Stimulated activated CD8-positive, alpha-beta memory T cell treated with anti-CD3 and anti-CD28 coated beads, Interleukin-2, amount 100 ng/mL, for 1 hour (primary cell): ENCODE data around the gene SURF1.
"Not testable (repeated sequence)": the region's sequence is repeated elsewhere in the genome, so short reads cannot be mapped to it uniquely, and the experiment has no call there.

Source experiments
- DNase-seq, 2 donors: peaks; one replicate each; pipeline ENCODE4 v3.0.0-alpha.2; 2020; ENCODE audit warnings: low read depth in 2 of 2

The SURF1 gene

DNA sequence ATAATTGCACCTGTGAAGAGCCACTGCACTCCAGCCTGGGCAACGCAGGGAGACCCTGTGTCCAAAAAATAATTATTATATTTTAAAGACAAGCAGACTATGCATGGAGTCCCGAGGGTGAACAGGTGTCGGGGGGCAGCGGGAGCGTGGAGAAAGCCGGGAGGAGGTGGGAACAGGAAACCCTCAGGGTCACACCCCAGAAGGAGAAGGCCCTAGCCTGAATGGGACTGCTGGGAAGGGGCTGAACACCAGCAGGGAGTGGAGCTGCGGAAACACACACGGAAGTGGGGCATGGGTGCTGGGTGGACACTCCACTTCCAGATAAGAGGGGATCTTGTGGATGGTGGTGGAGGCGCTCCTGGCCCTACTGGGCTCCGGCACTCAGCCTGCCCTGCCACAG is 33.1 kb downstream of the SURF1 start:
- DNase-seq = no peak

- DNase-seq = no peak
These were observed 33.6 kb downstream of the SURF1 start for GRCh38 chr9:133322701-133323100.

- no peak for DNase-seq
These were observed 34.8 kb downstream of the SURF1 start for GRCh38 chr9:133321411-133321935.

DNA sequence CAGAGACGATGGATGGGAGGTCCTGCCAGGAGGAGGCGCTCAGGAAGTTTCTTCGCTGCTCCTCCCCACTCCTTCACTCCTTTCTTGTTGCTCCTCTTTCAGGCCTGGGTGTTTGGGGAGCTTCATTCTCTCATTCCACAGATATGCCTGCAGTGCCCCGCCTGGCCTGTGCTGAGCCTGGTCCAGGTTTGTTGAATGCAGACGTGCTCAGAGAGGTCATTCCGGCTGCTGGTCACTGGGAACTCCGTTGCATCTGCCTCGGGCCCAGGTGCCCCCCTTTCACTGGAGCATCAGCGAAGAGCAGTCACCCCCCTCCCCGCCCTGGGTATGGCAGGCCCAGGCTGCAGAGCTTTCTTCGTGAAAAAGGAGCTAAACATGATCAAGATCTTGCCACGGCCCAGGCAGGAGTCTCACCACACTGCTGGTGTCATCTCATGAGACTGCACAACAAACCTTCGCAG is 35.8 kb downstream of the SURF1 start:
- DNase-seq = no peak

GRCh38 chr9:133317551-133317950 is 38.7 kb downstream of the SURF1 start:
- not testable (repeated sequence) for DNase-seq

DNA sequence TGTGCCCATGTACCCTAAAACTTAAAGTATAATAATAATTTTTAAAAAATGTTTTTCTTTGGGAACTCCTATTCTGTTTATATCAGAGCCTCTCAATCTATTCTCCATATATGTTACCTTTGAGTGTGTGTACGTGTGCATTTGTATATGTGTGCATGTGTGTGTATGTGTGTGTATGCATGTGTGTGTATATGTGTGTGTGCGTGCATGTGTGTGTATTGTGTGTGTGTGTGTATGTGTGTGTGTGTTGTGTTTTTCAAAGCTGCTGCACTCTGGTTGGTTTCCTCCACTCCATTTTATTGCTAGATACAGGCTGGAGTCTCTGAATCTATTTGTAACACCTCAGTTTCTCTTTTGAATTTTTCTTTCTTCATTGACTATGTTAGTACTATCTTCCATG is 40.3 kb downstream of the SURF1 start:
- DNase-seq = no peak

DNA sequence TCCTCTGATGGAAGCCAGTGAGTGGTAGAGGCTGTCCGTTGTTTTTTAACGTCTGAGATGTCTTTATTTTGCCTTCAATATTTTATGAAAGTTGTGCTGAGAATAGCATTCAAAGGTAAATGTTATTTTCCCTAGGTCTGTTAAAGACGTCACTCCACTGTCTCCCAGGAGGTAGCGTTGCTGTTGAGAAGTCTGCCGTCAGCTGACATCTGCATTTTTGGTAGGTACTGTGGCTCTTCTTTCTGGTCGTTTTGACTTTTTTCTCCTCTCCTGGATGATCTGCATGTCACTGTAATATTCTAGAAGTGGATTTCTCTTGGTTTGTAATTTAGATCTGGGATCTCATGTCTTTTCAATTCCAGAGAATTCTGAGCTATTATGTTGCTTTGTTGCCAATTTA is 46.7 kb downstream of the SURF1 start:
- DNase-seq = no peak

DNA sequence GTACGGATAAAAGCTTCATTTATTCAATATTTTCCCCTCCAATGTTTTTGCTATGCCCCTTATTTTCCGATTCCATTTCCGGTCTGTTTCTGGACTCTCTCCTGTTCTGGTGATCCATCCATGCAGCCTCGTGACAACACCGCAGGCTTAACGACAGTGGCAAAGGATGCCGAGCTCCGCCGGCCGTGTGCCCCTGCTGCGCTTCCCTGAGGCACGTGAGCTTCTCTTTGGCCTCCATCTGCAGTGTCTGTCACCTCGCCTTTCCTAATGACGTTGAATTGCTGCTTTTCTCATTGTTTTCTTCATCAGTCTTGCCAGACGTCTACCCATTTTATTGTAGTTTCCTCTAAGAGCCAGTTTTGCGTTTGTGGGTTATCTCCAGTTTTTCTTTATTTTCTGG is 49.0 kb downstream of the SURF1 start:
- DNase-seq = no peak

- no peak for DNase-seq
These were observed 49.8 kb downstream of the SURF1 start for GRCh38 chr9:133306242-133307204.

DNA sequence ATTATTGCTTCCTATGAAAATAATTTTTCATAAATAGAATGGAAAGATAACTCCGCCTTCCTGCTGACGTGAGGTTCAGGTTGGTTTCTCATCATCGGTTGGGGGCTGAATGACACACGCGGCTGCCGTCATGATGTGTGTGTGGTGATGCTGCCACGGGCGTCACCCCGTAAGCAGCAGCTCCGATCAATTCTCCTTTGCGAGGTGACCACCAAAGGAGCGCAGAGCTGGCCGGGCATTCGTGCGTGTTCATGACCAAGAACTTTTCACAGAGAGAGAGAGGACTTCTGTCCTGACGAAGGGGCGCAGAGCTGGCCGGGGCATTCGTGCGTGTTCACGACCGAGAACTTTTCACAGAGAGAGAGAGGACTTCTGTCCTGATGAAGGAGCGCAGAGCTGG is 50.6 kb downstream of the SURF1 start:
- DNase-seq = no peak

DNA sequence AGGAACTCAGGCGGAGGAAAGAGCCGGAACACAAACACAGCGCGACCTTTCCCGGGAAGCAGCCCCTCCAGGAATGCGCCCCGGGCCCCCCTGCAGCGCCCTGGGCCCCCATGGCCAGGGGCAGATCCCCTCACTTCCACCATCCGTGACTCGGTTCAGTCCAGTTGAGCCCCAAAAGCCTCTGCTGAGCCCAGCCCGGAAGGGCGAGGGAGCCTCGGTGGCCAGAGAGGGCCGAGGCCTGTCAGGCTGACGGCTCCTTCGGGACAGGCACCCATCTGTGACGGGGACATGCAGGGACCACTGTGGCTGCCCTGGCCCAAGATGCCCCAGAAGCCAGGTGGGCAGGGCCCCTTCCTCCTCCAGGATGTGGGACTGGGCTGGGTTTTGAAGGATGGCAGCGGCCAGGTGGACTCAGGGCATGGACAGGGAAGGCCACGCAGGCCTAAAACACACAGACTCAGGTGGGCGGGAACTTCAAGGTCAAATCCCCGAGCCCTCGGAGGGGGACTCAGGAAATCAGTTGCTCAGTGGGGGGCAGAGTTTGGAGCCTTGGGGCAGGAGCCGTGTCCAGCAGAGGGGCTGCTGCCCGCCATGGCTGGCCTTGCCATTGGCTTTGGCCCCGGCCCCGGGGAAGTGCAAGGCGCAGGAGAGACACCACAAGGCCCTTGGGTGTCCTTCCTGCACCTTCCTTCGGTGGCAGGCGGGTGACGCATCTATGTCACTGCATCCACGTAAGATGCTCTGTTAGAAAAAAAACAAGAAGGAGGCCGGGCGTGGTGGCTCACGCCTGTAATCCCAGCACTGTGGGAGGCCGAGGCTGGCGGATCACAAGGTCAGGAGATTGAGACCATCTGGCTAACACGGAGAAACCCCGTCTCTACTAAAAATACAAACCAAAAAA is 51.6 kb downstream of the SURF1 start:
- DNase-seq = no peak

GRCh38 chr9:133304158-133304470 is 52.2 kb downstream of the SURF1 start:
- DNase-seq = no peak

GRCh38 chr9:133303266-133304157 is 52.8 kb downstream of the SURF1 start:
- no peak for DNase-seq
